K562 (cell line): ENCODE results near the gene DCAF8. TPM values are rescaled to one million over a fixed set of nuclear protein-coding genes. Genes with fewer than 3 reads are reported as not detected.

Source experiments
- BRCA1 ChIP-seq, 2 experiments: fragments of 450-650 bp in 1 of 2; sonication (generic) in 1 of 2; formaldehyde crosslinking in 1 of 2; IDR thresholded peaks; 2 replicates each; pipeline versions ENCODE4 v1.5.0 to v1.6.1; 2017 to 2020; ENCODE audit warnings: mild to moderate bottlenecking in 1 of 2, missing genetic modification reagents in 1 of 2
- BRF1 ChIP-seq: IDR thresholded peaks from 3 replicates; pipeline ENCODE4 v1.6.1; 2011; ENCODE audit warnings: borderline replicate concordance, mild to moderate bottlenecking; ENCODE audit not compliant: insufficient read length; ENCODE audit errors: extremely low read depth
- DACH1 ChIP-seq: fragments of 450-650 bp; IDR thresholded peaks from 2 replicates; pipeline ENCODE4 v1.6.1; 2018; ENCODE audit not compliant: partially characterized antibody
- KAT2B ChIP-seq: IDR thresholded peaks from one replicate; pipeline ENCODE4 v1.6.1; 2012; ENCODE audit warnings: low read depth, mild to moderate bottlenecking, control low read depth, inconsistent platforms, low read length, moderate library complexity
- MYNN ChIP-seq, 2 experiments: sonication (generic); formaldehyde crosslinking in 1 of 2; IDR thresholded peaks; 2 replicates each; pipeline versions ENCODE4 v1.5.0 to v1.6.1; 2016 to 2020; ENCODE audit warnings: antibody characterized with exemption in 1 of 2, missing genetic modification reagents in 1 of 2
- NR4A1 ChIP-seq, 2 experiments: fragments of 250-450 bp in 1 of 2; fragments of 450-650 bp in 1 of 2; sonication (Bioruptor Pico) in 1 of 2; IDR thresholded peaks; 2 replicates each; pipeline versions ENCODE4 v1.4.0 to v1.6.1; 2016 to 2020; ENCODE audit warnings: mild to moderate bottlenecking in 2 of 2, missing compliant biosample characterization in 1 of 2, missing genetic modification characterization in 1 of 2, moderate library complexity in 1 of 2
- PTTG1 ChIP-seq: fragments of 450-650 bp; IDR thresholded peaks from 2 replicates; pipeline ENCODE4 v1.6.1; 2016; ENCODE audit warnings: low read depth, mild to moderate bottlenecking, missing genetic modification characterization, missing compliant biosample characterization
- RB1 ChIP-seq: fragments of 450-650 bp; IDR thresholded peaks from 2 replicates; pipeline ENCODE4 v1.6.1; 2017; ENCODE audit warnings: low read depth, mild to moderate bottlenecking
- SMAD2 ChIP-seq: fragments of 150-350 bp; IDR thresholded peaks from 2 replicates; pipeline ENCODE4 v1.6.1; 2014; ENCODE audit warnings: low read depth, mild to moderate bottlenecking, low read length
- STAT5B ChIP-seq: fragments of 250-450 bp; sonication (Bioruptor Pico); IDR thresholded peaks from 2 replicates; pipeline ENCODE4 v1.8.0; 2021; ENCODE audit warnings: mild to moderate bottlenecking, inconsistent platforms
- TEAD1 ChIP-seq, 2 experiments: fragments of 450-650 bp in 1 of 2; sonication (generic) in 1 of 2; formaldehyde crosslinking; IDR thresholded peaks; 2 replicates each; pipeline versions ENCODE4 v1.4.0 to v1.8.0; 2020 to 2022; ENCODE audit warnings: mild to moderate bottlenecking in 2 of 2, missing genetic modification reagents in 1 of 2
- TRIM28 ChIP-seq: fragments of 450-650 bp; IDR thresholded peaks from 2 replicates; pipeline ENCODE4 v1.6.1; 2017
- ZKSCAN8 ChIP-seq: fragments of 200-800 bp; sonication (Bioruptor generic); IDR thresholded peaks from 2 replicates; pipeline ENCODE4 v1.6.1; 2016; ENCODE audit warnings: missing genetic modification characterization, missing compliant biosample characterization
- ZNF184 ChIP-seq: sonication (generic); formaldehyde crosslinking; IDR thresholded peaks from 2 replicates; pipeline ENCODE4 v1.5.0; 2020; ENCODE audit warnings: missing genetic modification reagents
- ZNF239 ChIP-seq: fragments of 250-450 bp; sonication (Bioruptor Pico); IDR thresholded peaks from 2 replicates; pipeline ENCODE4 v1.4.0; 2020; ENCODE audit warnings: mild to moderate bottlenecking
- ZNF449 ChIP-seq: fragments of 250-450 bp; sonication (Bioruptor Pico); IDR thresholded peaks from 2 replicates; pipeline ENCODE4 v1.8.0; 2022; ENCODE audit warnings: moderate library complexity, mild to moderate bottlenecking, inconsistent platforms
- ZNF707 ChIP-seq: fragments of 250-450 bp; sonication (Bioruptor Pico); conservative IDR thresholded peaks from 2 replicates; pipeline ENCODE4 v1.8.0; 2022; ENCODE audit warnings: inconsistent platforms, mild to moderate bottlenecking, moderate library complexity
- ZNF76 ChIP-seq: fragments of 250-450 bp; sonication (Bioruptor Pico); IDR thresholded peaks from 2 replicates; pipeline ENCODE4 v1.4.0; 2020; ENCODE audit warnings: mild to moderate bottlenecking, moderate library complexity, borderline replicate concordance
- polyA plus RNA-seq, 8 experiments: library from polyadenylated mRNA; depleted of rRNA in 4 of 8; stranded (reverse) in 5 of 8; unstranded in 3 of 8; fragments of >200 nt; fragmentation: Nextera tagmentation in 2 of 8; fragmentation: Illumina TruSeq in 1 of 8; extraction: Ambion mirVana in 2 of 8; extraction: Trizol in 1 of 8; gene quantifications; 2 replicates each; pipeline versions ENCODE4 v1.2.1 to v1.2.3, GENCODE V29; 2011 to 2014; ENCODE audit warnings: inconsistent platforms in 1 of 8, missing spikeins in 1 of 8
- total RNA-seq, 7 experiments: library from RNA; depleted of rRNA in 6 of 7; stranded (reverse); fragments of >200 nt in 6 of 7; fragmentation: Illumina TruSeq in 2 of 7; extraction: Trizol in 2 of 7; gene quantifications; 2 replicates each; pipeline versions ENCODE4 v1.2.1 to v1.2.3, GENCODE V29; 2011 to 2021; ENCODE audit warnings: low replicate concordance in 1 of 7
- TF ChIP-seq, protein P1 (sequence below): sonication (generic); formaldehyde crosslinking; IDR thresholded peaks from 2 replicates; pipeline ENCODE4 v1.9.0; 2022; ENCODE audit warnings: mild to moderate bottlenecking, missing genetic modification reagents
- TF ChIP-seq, protein P2 (sequence below): fragments of 250-450 bp; sonication (Bioruptor Pico); IDR thresholded peaks from 2 replicates; pipeline ENCODE4 v1.8.0; 2022; ENCODE audit warnings: moderate library complexity, mild to moderate bottlenecking, inconsistent platforms
- TF ChIP-seq, protein P3 (sequence below): fragments of 250-450 bp; sonication (Bioruptor Pico); IDR thresholded peaks from 2 replicates; pipeline ENCODE4 v1.4.0; 2020; ENCODE audit warnings: mild to moderate bottlenecking, moderate library complexity, borderline replicate concordance
- TF ChIP-seq, protein P4 (sequence below): fragments of 450-650 bp; IDR thresholded peaks from 2 replicates; pipeline ENCODE4 v1.6.1; 2018; ENCODE audit warnings: mild to moderate bottlenecking, low read depth; ENCODE audit not compliant: partially characterized antibody

The DCAF8 gene
- total and polyA plus RNA-seq, 9 of the 15 experiments (the other 6 are each of a cell fraction or from before 2014, with no cell fraction given), result 11.6 to 149 (median 81.3) TPM

GRCh38 chr1:160284782-160285344 lies 22.5 kb upstream of the DCAF8 start, which contains the start of gene PEX19 (continued):
- TF ChIP-seq NR4A1 (CRISPR knock-in tag; IDR thresholded peaks at IDR 0.05) (no peak), NR4A1 (tag; IDR thresholded peaks at IDR 0.05) (no peak), ZNF184 (CRISPR knock-in tag) (no peak), ZKSCAN8 (CRISPR knock-in tag) (no peak), ZNF449 (no peak), STAT5B (no peak), DACH1 (no peak), PTTG1 (tag) (no peak), ZNF707 (CRISPR knock-in tag) (no peak), MYNN (IDR thresholded peaks at IDR 0.05) (no peak), MYNN (CRISPR knock-in tag; IDR thresholded peaks at IDR 0.05) (no peak), TEAD1 (CRISPR knock-in tag; IDR thresholded peaks at IDR 0.05) (no peak), KAT2B (no peak), BRF1 (no peak), RB1 (no peak; the same call in 1 of the 2 replicates), SMAD2 (no peak), TRIM28 (no peak), ZNF76 (CRISPR knock-in tag) (no peak), BRCA1 (IDR thresholded peaks at IDR 0.05) (no peak), BRCA1 (CRISPR knock-in tag; IDR thresholded peaks at IDR 0.05) (no peak), ZNF239 (CRISPR knock-in tag) (no peak)
- TF ChIP-seq, protein P1, sequence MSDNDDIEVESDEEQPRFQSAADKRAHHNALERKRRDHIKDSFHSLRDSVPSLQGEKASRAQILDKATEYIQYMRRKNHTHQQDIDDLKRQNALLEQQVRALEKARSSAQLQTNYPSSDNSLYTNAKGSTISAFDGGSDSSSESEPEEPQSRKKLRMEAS, result peak; percentile 55; the same call in 1 of the 2 replicates
- TF ChIP-seq, protein P2, sequence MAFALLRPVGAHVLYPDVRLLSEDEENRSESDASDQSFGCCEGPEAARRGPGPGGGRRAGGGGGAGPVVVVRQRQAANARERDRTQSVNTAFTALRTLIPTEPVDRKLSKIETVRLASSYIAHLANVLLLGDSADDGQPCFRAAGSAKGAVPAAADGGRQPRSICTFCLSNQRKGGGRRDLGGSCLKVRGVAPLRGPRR (CRISPR knock-in tag), result no peak
- TF ChIP-seq, protein P3, sequence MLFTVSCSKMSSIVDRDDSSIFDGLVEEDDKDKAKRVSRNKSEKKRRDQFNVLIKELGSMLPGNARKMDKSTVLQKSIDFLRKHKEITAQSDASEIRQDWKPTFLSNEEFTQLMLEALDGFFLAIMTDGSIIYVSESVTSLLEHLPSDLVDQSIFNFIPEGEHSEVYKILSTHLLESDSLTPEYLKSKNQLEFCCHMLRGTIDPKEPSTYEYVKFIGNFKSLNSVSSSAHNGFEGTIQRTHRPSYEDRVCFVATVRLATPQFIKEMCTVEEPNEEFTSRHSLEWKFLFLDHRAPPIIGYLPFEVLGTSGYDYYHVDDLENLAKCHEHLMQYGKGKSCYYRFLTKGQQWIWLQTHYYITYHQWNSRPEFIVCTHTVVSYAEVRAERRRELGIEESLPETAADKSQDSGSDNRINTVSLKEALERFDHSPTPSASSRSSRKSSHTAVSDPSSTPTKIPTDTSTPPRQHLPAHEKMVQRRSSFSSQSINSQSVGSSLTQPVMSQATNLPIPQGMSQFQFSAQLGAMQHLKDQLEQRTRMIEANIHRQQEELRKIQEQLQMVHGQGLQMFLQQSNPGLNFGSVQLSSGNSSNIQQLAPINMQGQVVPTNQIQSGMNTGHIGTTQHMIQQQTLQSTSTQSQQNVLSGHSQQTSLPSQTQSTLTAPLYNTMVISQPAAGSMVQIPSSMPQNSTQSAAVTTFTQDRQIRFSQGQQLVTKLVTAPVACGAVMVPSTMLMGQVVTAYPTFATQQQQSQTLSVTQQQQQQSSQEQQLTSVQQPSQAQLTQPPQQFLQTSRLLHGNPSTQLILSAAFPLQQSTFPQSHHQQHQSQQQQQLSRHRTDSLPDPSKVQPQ, result no peak
- TF ChIP-seq, protein P4, sequence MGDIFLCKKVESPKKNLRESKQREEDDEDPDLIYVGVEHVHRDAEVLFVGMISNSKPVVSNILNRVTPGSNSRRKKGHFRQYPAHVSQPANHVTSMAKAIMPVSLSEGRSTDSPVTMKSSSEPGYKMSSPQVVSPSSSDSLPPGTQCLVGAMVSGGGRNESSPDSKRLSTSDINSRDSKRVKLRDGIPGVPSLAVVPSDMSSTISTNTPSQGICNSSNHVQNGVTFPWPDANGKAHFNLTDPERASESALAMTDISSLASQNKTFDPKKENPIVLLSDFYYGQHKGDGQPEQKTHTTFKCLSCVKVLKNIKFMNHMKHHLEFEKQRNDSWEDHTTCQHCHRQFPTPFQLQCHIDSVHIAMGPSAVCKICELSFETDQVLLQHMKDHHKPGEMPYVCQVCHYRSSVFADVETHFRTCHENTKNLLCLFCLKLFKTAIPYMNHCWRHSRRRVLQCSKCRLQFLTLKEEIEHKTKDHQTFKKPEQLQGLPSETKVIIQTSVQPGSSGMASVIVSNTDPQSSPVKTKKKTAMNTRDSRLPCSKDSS, result no peak
